Nephron (organoid): ENCODE measurements around the gene GPR65.

Experiments used
- H3K27ac Mint-ChIP-seq, 3 experiments: 2 replicates each; pipeline ENCODE4 v1.8.0; 2020; ENCODE audit warnings: mixed read lengths in 3 of 3, mild to moderate bottlenecking in 2 of 3, moderate library complexity in 1 of 3
- H3K27me3 Mint-ChIP-seq: 2 replicates; pipeline ENCODE4 v1.8.0; 2021; ENCODE audit warnings: low read depth, mild to moderate bottlenecking, moderate library complexity, mixed read lengths
- H3K36me3 Mint-ChIP-seq: 2 replicates; pipeline ENCODE4 v1.8.0; 2020; ENCODE audit warnings: low read depth, mixed read lengths
- H3K4me1 Mint-ChIP-seq: 2 replicates; pipeline ENCODE4 v1.8.0; 2020; ENCODE audit warnings: mixed read lengths
- H3K4me3 Mint-ChIP-seq, 3 experiments: 2 replicates each; pipeline ENCODE4 v1.8.0; 2020; ENCODE audit warnings: mild to moderate bottlenecking in 3 of 3, mixed read lengths in 3 of 3, moderate library complexity in 2 of 3
- H3K9me3 Mint-ChIP-seq: 2 replicates; pipeline ENCODE4 v1.8.0; 2020; ENCODE audit warnings: mixed read lengths
- CTCF ChIP-seq, 3 experiments: fragments of 200-600 bp; sonication (generic); IDR thresholded peaks; one replicate each; pipeline ENCODE4 v1.5.0; 2021; ENCODE audit warnings: antibody characterized with exemption in 3 of 3; ENCODE audit not compliant: unreplicated experiment in 3 of 3

Gene GPR65

GRCh38 chr14:87971010-87971409 is 33.9 kb upstream of the GPR65 start:
- H3K4me3 Mint-ChIP-seq, result no peak overlapping the region
- peaks cover 16% of the 10 kb centered on the region for H3K36me3 Mint-ChIP-seq
- TF ChIP-seq CTCF (IDR thresholded peaks at IDR 0.05; ENCODE audit: unreplicated experiment in 3 of 3), result no peak
- no peaks in the 10 kb centered on the region for H3K4me1 Mint-ChIP-seq
- no peaks in the 10 kb centered on the region for H3K27me3 Mint-ChIP-seq
- no peaks in the 10 kb centered on the region for H3K9me3 Mint-ChIP-seq
- H3K27ac Mint-ChIP-seq, result no peak overlapping the region

GRCh38 chr14:87975636-87976035 is 29.3 kb upstream of the GPR65 start:
- H3K27ac Mint-ChIP-seq, result no peak overlapping the region
- no peaks in the 10 kb centered on the region for H3K9me3 Mint-ChIP-seq
- peaks cover 26% of the 10 kb centered on the region for H3K36me3 Mint-ChIP-seq
- H3K4me3 Mint-ChIP-seq, result no peak overlapping the region
- H3K4me1 Mint-ChIP-seq, result no peaks in the 10 kb centered on the region
- no peaks in the 10 kb centered on the region for H3K27me3 Mint-ChIP-seq
- no peak for TF ChIP-seq CTCF (IDR thresholded peaks at IDR 0.05; ENCODE audit: unreplicated experiment in 3 of 3)

GRCh38 chr14:87979689-87980088 is 25.2 kb upstream of the GPR65 start:
- no peak overlapping the region for H3K4me3 Mint-ChIP-seq
- H3K9me3 Mint-ChIP-seq, result no peaks in the 10 kb centered on the region
- H3K27ac Mint-ChIP-seq, result no peak overlapping the region
- H3K36me3 Mint-ChIP-seq, result peaks cover 33% of the 10 kb centered on the region
- TF ChIP-seq CTCF (IDR thresholded peaks at IDR 0.05; ENCODE audit: unreplicated experiment in 3 of 3), result no peak
- no peaks in the 10 kb centered on the region for H3K4me1 Mint-ChIP-seq
- H3K27me3 Mint-ChIP-seq, result no peaks in the 10 kb centered on the region

- Mint-ChIP-seq H3K4me3 (no peak overlapping the region), H3K27me3 (no peaks in the 10 kb centered on the region), H3K27ac (no peak overlapping the region), H3K9me3 (no peaks in the 10 kb centered on the region), H3K36me3 (peaks cover 17% of the 10 kb centered on the region), H3K4me1 (peaks cover 26% of the 10 kb centered on the region)
- no peak for TF ChIP-seq CTCF (IDR thresholded peaks at IDR 0.05; ENCODE audit: unreplicated experiment in 3 of 3)
These were observed 15.5 kb upstream of the GPR65 start for GRCh38 chr14:87989221-87989955.

- H3K27me3 Mint-ChIP-seq, result no peaks in the 10 kb centered on the region
- TF ChIP-seq CTCF (IDR thresholded peaks at IDR 0.05; ENCODE audit: unreplicated experiment in 3 of 3), result no peak
- H3K4me3 Mint-ChIP-seq, result no peak overlapping the region
- H3K36me3 Mint-ChIP-seq, result peaks cover 13% of the 10 kb centered on the region
- no peaks in the 10 kb centered on the region for H3K9me3 Mint-ChIP-seq
- no peak overlapping the region for H3K27ac Mint-ChIP-seq
- peaks cover 32% of the 10 kb centered on the region for H3K4me1 Mint-ChIP-seq
These were observed 15.0 kb upstream of the GPR65 start for GRCh38 chr14:87989956-87990299.

- no peaks in the 10 kb centered on the region for H3K9me3 Mint-ChIP-seq
- TF ChIP-seq CTCF (IDR thresholded peaks at IDR 0.05; ENCODE audit: unreplicated experiment in 3 of 3), result no peak
- H3K4me3 Mint-ChIP-seq, result peak overlapping the region; percentile 1 to 9 (median 8)
- no peaks in the 10 kb centered on the region for H3K27me3 Mint-ChIP-seq
- peaks cover 39% of the 10 kb centered on the region for H3K4me1 Mint-ChIP-seq
- peak overlapping the region in 1 of 3 experiments; percentile 7 for H3K27ac Mint-ChIP-seq
- H3K36me3 Mint-ChIP-seq, result peaks cover 13% of the 10 kb centered on the region
These were observed 14.3 kb upstream of the GPR65 start for GRCh38 chr14:87990682-87991081.
